OCI-LY7 (cell line): ENCODE measurements around the gene KAZALD1. TPM values are rescaled to one million over a fixed set of nuclear protein-coding genes. Genes with fewer than 3 reads are reported as not detected.

ENCODE experiments used
- BruUV-seq: library from RNA; stranded (reverse); fragments of 400-500 nt; replicated peaks from 2 replicates; lab custom pipeline; 2021; lab: Mats Ljungman, UMichigan
- CTCF ChIA-PET: fragments of 300-600 bp; sonication (Branson Sonifier 250); formaldehyde crosslinking; loops from one replicate; lab custom pipeline; 2022; ENCODE audit warnings: antibody characterized with exemption; ENCODE audit not compliant: unreplicated experiment; lab: Charles Lee
- POLR2A ChIA-PET: fragments of 300-600 bp; sonication (Branson Sonifier 250); formaldehyde crosslinking; loops from one replicate; lab custom pipeline; 2022; ENCODE audit warnings: antibody characterized with exemption; lab: Charles Lee
- DNase-seq: peaks from one replicate; pipeline ENCODE4 v3.0.0-alpha.2; 2015; ENCODE audit warnings: low spot score
- H2AFZ ChIP-seq: fragments of 200-600 bp; sonication (generic), shearing (Covaris generic); 2 replicates; pipeline ENCODE4 v1.6.1; 2014; ENCODE audit warnings: mild to moderate bottlenecking, antibody characterized with exemption, low read length, moderate library complexity
- H3K27ac ChIP-seq: fragments of 200-600 bp; sonication (generic); 2 replicates; pipeline ENCODE4 v1.5.1; 2014; ENCODE audit warnings: mixed run types, low read depth, mild to moderate bottlenecking, moderate library complexity, low read length, inconsistent platforms; ENCODE audit not compliant: poor library complexity, severe bottlenecking
- H3K36me3 ChIP-seq: fragments of 200-600 bp; sonication (generic); 2 replicates; pipeline ENCODE4 v1.6.1; 2014; ENCODE audit warnings: mild to moderate bottlenecking, antibody characterized with exemption, low read length, moderate library complexity, mixed read lengths; ENCODE audit not compliant: insufficient read depth
- H3K4me1 ChIP-seq: fragments of 200-600 bp; sonication (generic); 2 replicates; pipeline ENCODE4 v1.5.1; 2014; ENCODE audit warnings: mild to moderate bottlenecking, low read length; ENCODE audit not compliant: insufficient read depth, poor library complexity, severe bottlenecking
- H3K4me2 ChIP-seq: fragments of 200-600 bp; sonication (generic); 2 replicates; pipeline ENCODE4 v1.6.1; 2014; ENCODE audit warnings: mild to moderate bottlenecking, low read length
- H3K4me3 ChIP-seq: fragments of 200-600 bp; sonication (generic); 2 replicates; pipeline ENCODE4 v1.5.1; 2014; ENCODE audit warnings: mild to moderate bottlenecking, low read depth, low read length; ENCODE audit not compliant: poor library complexity, severe bottlenecking
- H3K79me2 ChIP-seq: fragments of 200-600 bp; sonication (generic); 2 replicates; pipeline ENCODE4 v1.6.1; 2016; ENCODE audit warnings: low read depth, mild to moderate bottlenecking, low read length, moderate library complexity, mixed read lengths; ENCODE audit not compliant: insufficient read depth
- H3K9me2 ChIP-seq: fragments of 200-600 bp; sonication (generic); 2 replicates; pipeline ENCODE4 v1.6.1; 2016; ENCODE audit warnings: mild to moderate bottlenecking, low read length, mixed read lengths; ENCODE audit not compliant: insufficient read depth
- H3K9me3 ChIP-seq: fragments of 200-600 bp; sonication (generic); 2 replicates; pipeline ENCODE4 v1.6.1; 2014; ENCODE audit warnings: mild to moderate bottlenecking, mixed run types, low read length, mixed read lengths
- H4K20me1 ChIP-seq: fragments of 200-600 bp; sonication (generic); 2 replicates; pipeline ENCODE4 v1.6.1; 2014; ENCODE audit warnings: mild to moderate bottlenecking, antibody characterized with exemption, low read length, moderate library complexity, mixed read lengths; ENCODE audit not compliant: insufficient read depth
- EZH2phosphoT487 ChIP-seq: fragments of 200-600 bp; sonication (generic); IDR thresholded peaks from 2 replicates; pipeline ENCODE4 v1.6.1; 2018; ENCODE audit warnings: low read depth, borderline replicate concordance, mild to moderate bottlenecking, mixed run types, antibody characterized with exemption, low read length, moderate library complexity, mixed read lengths
- intact Hi-C: fragments of 100-400 bp; cut with micrococcal nuclease; formaldehyde crosslinking; loops from one replicate; pipeline ENCODE4 v1.10.0; 2022; ENCODE audit not compliant: unreplicated experiment
- total RNA-seq, 2 experiments: library from RNA; depleted of rRNA in 1 of 2; stranded (reverse); fragments of >200 nt in 1 of 2; shearing (Covaris generic) in 1 of 2; gene quantifications; 2 replicates each; pipeline ENCODE4 v1.2.3, GENCODE V29; 2014 to 2022
- TF ChIP-seq, protein P1 (sequence below): fragments of 200-600 bp; sonication (generic); conservative IDR thresholded peaks from 2 replicates; pipeline ENCODE4 v1.5.1; 2014; ENCODE audit warnings: mild to moderate bottlenecking, antibody characterized with exemption, low read length, moderate library complexity, mixed read lengths

The KAZALD1 gene
- total RNA-seq, 2 experiments from 2014 or later = 18.8 to 36.4 TPM

DNA sequence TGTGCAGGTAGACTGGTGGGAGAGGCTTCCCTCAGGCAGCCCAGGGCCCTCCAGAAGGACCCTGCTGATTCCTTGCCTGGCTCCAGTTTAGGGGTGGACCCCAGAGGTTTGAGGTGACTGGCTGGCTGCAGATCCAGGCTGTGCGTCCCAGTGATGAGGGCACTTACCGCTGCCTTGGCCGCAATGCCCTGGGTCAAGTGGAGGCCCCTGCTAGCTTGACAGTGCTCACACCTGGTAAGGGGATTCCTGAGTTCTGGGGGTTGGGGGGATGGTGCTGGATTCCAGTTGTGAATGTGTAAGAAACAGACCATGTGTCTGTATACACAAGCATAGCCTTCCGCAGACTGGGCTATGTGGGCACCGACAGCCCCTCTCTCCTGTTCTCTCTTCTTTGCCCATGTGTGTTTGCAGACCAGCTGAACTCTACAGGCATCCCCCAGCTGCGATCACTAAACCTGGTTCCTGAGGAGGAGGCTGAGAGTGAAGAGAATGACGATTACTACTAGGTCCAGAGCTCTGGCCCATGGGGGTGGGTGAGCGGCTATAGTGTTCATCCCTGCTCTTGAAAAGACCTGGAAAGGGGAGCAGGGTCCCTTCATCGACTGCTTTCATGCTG is 2.7 kb downstream of the KAZALD1 start:
- Histone ChIP-seq H3K9me3 (no peaks in the 10 kb centered on the region), H3K4me1 (peaks cover 57% of the 10 kb centered on the region), H3K27ac (no peak overlapping the region), H3K9me2 (no peaks in the 10 kb centered on the region), H3K4me3 (no peak overlapping the region), H3K4me2 (peak overlapping the region; percentile 76; the same call in 1 of the 2 replicates), H3K79me2 (peaks cover 10% of the 10 kb centered on the region), H3K36me3 (0 out of 2 replicates have a peak, but pooled peaks cover 3% of the 10 kb centered on the region), H2AFZ (no peak overlapping the region), H4K20me1 (no peaks in the 10 kb centered on the region)
- intact Hi-C loops = loop anchor here (5.0 kb wide), 1 partner anchor 152 kb away; the partner anchor contains the start of gene SLF2
- no TSS peak for BruUV-seq
- DNase-seq = no peak
- ChIA-PET POLR2A (interaction anchor here (0.7 to 0.9 kb wide), 2 partner anchors 10 to 23 kb away, joined by 3 to 5 read pairs; no protein-coding TSS in a partner anchor), CTCF (interaction anchor here (1.6 kb wide), 1 partner anchor 15 kb away, joined by 4 read pairs; no protein-coding TSS in a partner anchor)
- no peak for TF ChIP-seq EZH2phosphoT487
- TF ChIP-seq, protein P1, sequence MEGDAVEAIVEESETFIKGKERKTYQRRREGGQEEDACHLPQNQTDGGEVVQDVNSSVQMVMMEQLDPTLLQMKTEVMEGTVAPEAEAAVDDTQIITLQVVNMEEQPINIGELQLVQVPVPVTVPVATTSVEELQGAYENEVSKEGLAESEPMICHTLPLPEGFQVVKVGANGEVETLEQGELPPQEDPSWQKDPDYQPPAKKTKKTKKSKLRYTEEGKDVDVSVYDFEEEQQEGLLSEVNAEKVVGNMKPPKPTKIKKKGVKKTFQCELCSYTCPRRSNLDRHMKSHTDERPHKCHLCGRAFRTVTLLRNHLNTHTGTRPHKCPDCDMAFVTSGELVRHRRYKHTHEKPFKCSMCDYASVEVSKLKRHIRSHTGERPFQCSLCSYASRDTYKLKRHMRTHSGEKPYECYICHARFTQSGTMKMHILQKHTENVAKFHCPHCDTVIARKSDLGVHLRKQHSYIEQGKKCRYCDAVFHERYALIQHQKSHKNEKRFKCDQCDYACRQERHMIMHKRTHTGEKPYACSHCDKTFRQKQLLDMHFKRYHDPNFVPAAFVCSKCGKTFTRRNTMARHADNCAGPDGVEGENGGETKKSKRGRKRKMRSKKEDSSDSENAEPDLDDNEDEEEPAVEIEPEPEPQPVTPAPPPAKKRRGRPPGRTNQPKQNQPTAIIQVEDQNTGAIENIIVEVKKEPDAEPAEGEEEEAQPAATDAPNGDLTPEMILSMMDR = no peak

DNA sequence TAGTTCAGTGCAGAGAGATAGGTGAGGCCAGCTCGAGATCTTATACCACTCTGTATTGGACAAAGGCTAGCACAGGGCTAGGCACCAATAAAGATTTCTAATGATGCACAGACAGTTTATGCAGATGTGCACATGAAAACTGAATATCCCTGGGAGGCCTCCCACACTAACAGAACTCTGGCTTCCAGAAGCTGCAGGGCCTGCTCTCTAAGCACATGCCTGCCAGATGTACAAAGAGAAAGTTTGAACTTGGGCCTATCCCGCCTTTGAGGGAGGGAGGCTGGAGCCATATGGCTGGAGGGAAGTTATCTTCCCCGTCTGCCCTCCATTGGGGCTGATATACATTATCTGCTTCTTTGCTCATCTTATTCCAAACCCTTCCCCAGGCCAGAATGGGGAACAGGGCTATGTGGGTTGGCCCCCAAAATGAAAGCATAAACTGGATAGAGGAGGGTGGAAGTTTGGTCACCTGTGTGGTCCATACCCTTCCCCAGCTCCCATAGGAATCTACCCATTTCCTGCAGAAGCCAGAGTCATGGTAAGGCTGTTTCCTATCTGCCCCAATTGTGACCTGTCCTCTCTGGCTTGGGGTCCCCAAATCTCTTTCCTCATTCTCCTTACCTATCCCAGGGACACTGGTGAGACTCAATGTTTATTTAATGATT is 3.8 kb downstream of the KAZALD1 start:
- no peaks in the 10 kb centered on the region for H3K9me2 ChIP-seq
- no peaks in the 10 kb centered on the region for H4K20me1 ChIP-seq
- intact Hi-C loops = loop anchor here (2.0 kb wide), 1 partner anchor 15 kb away; no protein-coding TSS in a partner anchor
- H3K4me2 ChIP-seq = peak overlapping the region; percentile 61; the same call in 1 of the 2 replicates
- H3K4me1 ChIP-seq = peaks cover 67% of the 10 kb centered on the region
- H3K36me3 ChIP-seq = no peaks in the 10 kb centered on the region
- no peaks in the 10 kb centered on the region for H3K79me2 ChIP-seq
- no peaks in the 10 kb centered on the region for H3K9me3 ChIP-seq
- CTCF ChIA-PET = interaction anchor here (1.6 kb wide), 1 partner anchor 16 kb away, joined by 4 read pairs; no protein-coding TSS in a partner anchor
- no TSS peak for BruUV-seq
- H2AFZ ChIP-seq = no peak overlapping the region
- TF ChIP-seq EZH2phosphoT487 = no peak
- TF ChIP-seq, protein P1 = no peak
- DNase-seq = no peak
- no peak overlapping the region for H3K4me3 ChIP-seq
- POLR2A ChIA-PET = interaction anchor here (0.9 kb wide), 1 partner anchor 11 kb away, joined by 5 read pairs; no protein-coding TSS in a partner anchor
- no peak overlapping the region for H3K27ac ChIP-seq
